ENCODE data around the gene SLC35E1.

The SLC35E1 gene

GRCh38 chr19:16598848-16599247 is 26.6 kb upstream of the SLC35E1 start:
- DNase-seq (ENCODE audit: low spot score) (no peak), FAIRE-seq (no peak)

GRCh38 chr19:16596399-16596798 is 24.2 kb upstream of the SLC35E1 start:
- no peak for DNase-seq (ENCODE audit: low spot score)

GRCh38 chr19:16595097-16595496 is 22.9 kb upstream of the SLC35E1 start:
- DNase-seq (ENCODE audit: low spot score) (no peak), FAIRE-seq (no peak)

More at GRCh38 chr19:16596399-16596798, 24.2 kb upstream of the SLC35E1 start:
- FAIRE-seq, result no peak

- FAIRE-seq (no peak), DNase-seq (ENCODE audit: low spot score) (no peak)
Observed at GRCh38 chr19:16594681-16595091, 22.5 kb upstream of the SLC35E1 start.

- DNase-seq (ENCODE audit: low spot score) (no peak), FAIRE-seq (no peak)
Observed at GRCh38 chr19:16594131-16594586, 21.9 kb upstream of the SLC35E1 start.

- DNase-seq (ENCODE audit: low spot score) (no peak), FAIRE-seq (no peak)
Observed at GRCh38 chr19:16593181-16593580, 21.0 kb upstream of the SLC35E1 start.

- FAIRE-seq (no peak), DNase-seq (ENCODE audit: low spot score) (no peak)
Observed at GRCh38 chr19:16591803-16592556, 19.8 kb upstream of the SLC35E1 start.

GRCh38 chr19:16590876-16591802 is 18.9 kb upstream of the SLC35E1 start:
- FAIRE-seq (no peak), DNase-seq (ENCODE audit: low spot score) (no peak)

- FAIRE-seq, result no peak
- DNase-seq (ENCODE audit: low spot score), result no peak
Observed at GRCh38 chr19:16589917-16590316, 17.7 kb upstream of the SLC35E1 start.

GRCh38 chr19:16588824-16589577 is 16.8 kb upstream of the SLC35E1 start:
- no peak for DNase-seq (ENCODE audit: low spot score)
- FAIRE-seq, result no peak

- no peak for FAIRE-seq
Observed at GRCh38 chr19:16587833-16588823, 15.9 kb upstream of the SLC35E1 start.

GRCh38 chr19:16586991-16587832 is 15.0 kb upstream of the SLC35E1 start:
- DNase-seq (ENCODE audit: low spot score) (no peak), FAIRE-seq (no peak)

More at GRCh38 chr19:16587833-16588823, 15.9 kb upstream of the SLC35E1 start:
- DNase-seq (ENCODE audit: low spot score), result no peak

GRCh38 chr19:16586477-16586871 is 14.3 kb upstream of the SLC35E1 start:
- DNase-seq (ENCODE audit: low spot score), result no peak
- FAIRE-seq, result no peak

- DNase-seq (ENCODE audit: low spot score) (no peak), FAIRE-seq (no peak)
Observed at GRCh38 chr19:16585808-16586476, 13.7 kb upstream of the SLC35E1 start.

GRCh38 chr19:16585094-16585801 is 13.0 kb upstream of the SLC35E1 start:
- no peak for DNase-seq (ENCODE audit: low spot score)
- no peak for FAIRE-seq

GRCh38 chr19:16584248-16585093 is 12.3 kb upstream of the SLC35E1 start:
- DNase-seq (ENCODE audit: low spot score) (peak; percentile 21), FAIRE-seq (no peak)

All from RCC 7860 (cell line).